Osteoblast (primary cell): ENCODE data around the gene PCDHGA6. TPM values are rescaled to one million over a fixed set of nuclear protein-coding genes. Genes with fewer than 3 reads are reported as not detected.
"Not testable (repeated sequence)": the region's sequence is repeated elsewhere in the genome, so short reads cannot be mapped to it uniquely, and the experiment has no call there.

Experiments
- DNase-seq: peaks from one replicate; pipeline ENCODE4 v3.0.0; 2011; ENCODE audit warnings: low spot score, mixed read lengths; ENCODE audit not compliant: insufficient read length; ENCODE audit errors: missing footprints
- H2AFZ ChIP-seq: 2 replicates; pipeline ENCODE4 v1.6.0; 2011; ENCODE audit warnings: mild to moderate bottlenecking, low read length
- H3K27ac ChIP-seq: 2 replicates; pipeline ENCODE4 v1.5.1; 2011; ENCODE audit warnings: mild to moderate bottlenecking, low read depth, low read length, moderate library complexity
- H3K27me3 ChIP-seq: 2 replicates; pipeline ENCODE4 v1.6.0; 2012; ENCODE audit warnings: mild to moderate bottlenecking, control low read depth, inconsistent platforms, low read length, moderate library complexity; ENCODE audit not compliant: insufficient read depth
- H3K36me3 ChIP-seq: 2 replicates; pipeline ENCODE4 v1.5.1; 2011; ENCODE audit warnings: mild to moderate bottlenecking, low read length, control low read depth, moderate library complexity; ENCODE audit not compliant: insufficient read depth
- H3K4me1 ChIP-seq: 2 replicates; pipeline ENCODE4 v1.5.1; 2011; ENCODE audit warnings: mild to moderate bottlenecking, low read length, control low read depth, moderate library complexity; ENCODE audit not compliant: insufficient read depth
- H3K4me2 ChIP-seq: 2 replicates; pipeline ENCODE4 v1.6.0; 2011; ENCODE audit warnings: mild to moderate bottlenecking, low read length; ENCODE audit not compliant: insufficient read depth
- H3K4me3 ChIP-seq: fragments of 200-600 bp; sonication (generic); 3 replicates; pipeline ENCODE4 v1.5.1; 2012; ENCODE audit warnings: mild to moderate bottlenecking, low read length, inconsistent platforms; ENCODE audit not compliant: insufficient read depth
- H3K79me2 ChIP-seq: 2 replicates; pipeline ENCODE4 v1.6.0; 2012; ENCODE audit warnings: mild to moderate bottlenecking, low read length, control low read depth, inconsistent platforms; ENCODE audit not compliant: insufficient read depth
- H3K9me3 ChIP-seq: 2 replicates; pipeline ENCODE4 v1.5.1; 2011; ENCODE audit warnings: low read depth, low read length, control low read depth
- H4K20me1 ChIP-seq: 2 replicates; pipeline ENCODE4 v1.6.0; 2012; ENCODE audit warnings: mild to moderate bottlenecking, low read length, control low read depth; ENCODE audit not compliant: insufficient read depth
- CTCF ChIP-seq: IDR thresholded peaks from 2 replicates; pipeline ENCODE4 v1.5.1; 2011; ENCODE audit warnings: mild to moderate bottlenecking, low read depth, low read length, moderate library complexity; ENCODE audit errors: extremely low read depth
- total RNA-seq: library from RNA; depleted of rRNA; stranded (reverse); fragments of >200 nt; gene quantifications from 2 replicates; pipeline ENCODE4 v1.2.3, GENCODE V29; 2012

The PCDHGA6 gene
- total RNA-seq, 1 donor = 5.1 TPM

GRCh38 chr5:141392429-141393198 lies 18.9 kb downstream of the PCDHGA6 start, which contains the start of gene PCDHGA8:
Gene PCDHGA8, plus strand, starts transcription at chr5:141392633. Its CDS starts 181 bp downstream, at chr5:141392814.
- no peaks in the 10 kb centered on the region for H3K27me3 ChIP-seq
- H3K79me2 ChIP-seq = no peaks in the 10 kb centered on the region
- peak within 1 kb of the TSS; percentile 2 for H3K4me3 ChIP-seq
- no peaks in the 10 kb centered on the region for H4K20me1 ChIP-seq
- no peaks in the 10 kb centered on the region for H3K4me1 ChIP-seq
- no peak within 1 kb of the TSS for H3K27ac ChIP-seq
- peaks cover 4% of the 10 kb centered on the region for H3K36me3 ChIP-seq
- H3K9me3 ChIP-seq = peaks cover 22% of the 10 kb centered on the region
- no peak within 1 kb of the TSS for H3K4me2 ChIP-seq
- no peak within 1 kb of the TSS for H2AFZ ChIP-seq
- DNase-seq = no peak
- TF ChIP-seq CTCF = peak; percentile 28

- H3K79me2 ChIP-seq = no peaks in the 10 kb centered on the region
- TF ChIP-seq CTCF = no peak
- no peak for DNase-seq
- no peak overlapping the region for H2AFZ ChIP-seq
- H3K4me1 ChIP-seq = no peaks in the 10 kb centered on the region
- H3K9me3 ChIP-seq = peaks cover 21% of the 10 kb centered on the region
- no peaks in the 10 kb centered on the region for H4K20me1 ChIP-seq
- H3K4me3 ChIP-seq = no peak overlapping the region
- no peak overlapping the region for H3K27ac ChIP-seq
- no peaks in the 10 kb centered on the region for H3K27me3 ChIP-seq
- peaks cover 4% of the 10 kb centered on the region for H3K36me3 ChIP-seq
- no peak overlapping the region for H3K4me2 ChIP-seq
Measured at GRCh38 chr5:141393267-141393666, 19.6 kb downstream of the PCDHGA6 start.

GRCh38 chr5:141394401-141395187 lies 20.9 kb downstream of the PCDHGA6 start:
- DNase-seq, H3K4me2 ChIP-seq, H3K4me1 ChIP-seq, H3K4me3 ChIP-seq, H3K79me2 ChIP-seq, H3K36me3 ChIP-seq, H4K20me1 ChIP-seq, H2AFZ ChIP-seq, H3K27me3 ChIP-seq, H3K27ac ChIP-seq: not testable (repeated sequence)
- peaks cover 23% of the 10 kb centered on the region for H3K9me3 ChIP-seq

GRCh38 chr5:141397756-141398551 lies 24.3 kb downstream of the PCDHGA6 start, which contains the start of gene PCDHGB5:
Gene PCDHGB5, plus strand, starts transcription at chr5:141397947. Its CDS starts 181 bp downstream, at chr5:141398128.
- not testable (repeated sequence) for H3K4me1 ChIP-seq, H3K27me3 ChIP-seq, DNase-seq, H4K20me1 ChIP-seq, H3K36me3 ChIP-seq, H3K79me2 ChIP-seq, H3K27ac ChIP-seq
- Histone ChIP-seq H3K4me3 (peak within 1 kb of the TSS; percentile 70), H3K4me2 (peak within 1 kb of the TSS; percentile 45), H3K9me3 (peaks cover 27% of the 10 kb centered on the region), H2AFZ (peak within 1 kb of the TSS; percentile 50)
- TF ChIP-seq CTCF = peak; percentile 60
